SH-SY5Y (cell line): ENCODE data around the gene RET.

Source experiments
- GATA2 ChIP-seq: IDR thresholded peaks from 2 replicates; pipeline ENCODE4 v1.6.1; 2011; ENCODE audit warnings: mild to moderate bottlenecking, low read depth, low read length
- GATA3 ChIP-seq: IDR thresholded peaks from 2 replicates; pipeline ENCODE4 v1.6.1; 2011; ENCODE audit warnings: low read depth, mild to moderate bottlenecking, low read length, moderate library complexity

DNA sequence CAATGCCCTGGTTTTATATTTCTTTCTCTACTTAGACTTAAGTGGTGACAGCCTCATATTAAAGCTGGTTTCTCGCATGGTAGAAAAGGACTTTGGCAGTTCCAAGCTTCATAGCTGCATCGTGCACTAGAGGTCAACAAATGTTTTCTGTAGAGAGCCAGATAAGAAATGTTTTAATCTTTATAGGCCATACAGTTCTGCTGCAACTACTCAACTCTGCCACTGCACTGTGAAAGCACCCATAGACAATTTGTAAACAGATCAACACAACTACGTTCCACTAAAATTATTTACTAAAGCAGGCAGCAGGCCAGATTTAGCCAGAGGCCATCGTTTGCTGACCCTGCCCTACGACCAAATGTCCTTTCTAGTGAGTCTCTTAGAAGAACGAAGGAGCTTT lies 98.1 kb downstream of the RET start:
- TF ChIP-seq GATA2 = no peak
- TF ChIP-seq GATA3 = no peak
